ENCODE data around the gene SELENOS.
"Not testable (repeated sequence)": the region's sequence is repeated elsewhere in the genome, so short reads cannot be mapped to it uniquely, and the experiment has no call there.

Gene SELENOS

GRCh38 chr15:101309436-101310160 lies 32.3 kb upstream of the SELENOS start:
- no peak for DNase-seq
- ATAC-seq = no peak

- ATAC-seq = no peak
- DNase-seq = no peak
These were observed 31.5 kb upstream of the SELENOS start for GRCh38 chr15:101308604-101309435.

- DNase-seq (no peak), ATAC-seq (no peak)
These were observed 30.8 kb upstream of the SELENOS start for GRCh38 chr15:101307897-101308603.

GRCh38 chr15:101307048-101307896 lies 30.0 kb upstream of the SELENOS start:
- ATAC-seq (no peak), DNase-seq (no peak)

- DNase-seq (no peak), ATAC-seq (no peak)
These were observed 29.2 kb upstream of the SELENOS start for GRCh38 chr15:101306341-101307047.

GRCh38 chr15:101305820-101306255 lies 28.6 kb upstream of the SELENOS start:
- DNase-seq = no peak
- no peak for ATAC-seq

GRCh38 chr15:101303408-101303807 lies 26.1 kb upstream of the SELENOS start:
- DNase-seq = no peak
- no peak for ATAC-seq

GRCh38 chr15:101296418-101297405 lies 19.4 kb upstream of the SELENOS start:
- DNase-seq (no peak), ATAC-seq (no peak)

- ATAC-seq (peak; percentile 56), DNase-seq (no peak)
These were observed 18.4 kb upstream of the SELENOS start for GRCh38 chr15:101295607-101296161.

GRCh38 chr15:101294731-101295606 lies 17.7 kb upstream of the SELENOS start, which contains the start of gene SNRPA1:
Gene SNRPA1, minus strand, starts transcription at chr15:101295248. Its CDS starts 70 bp downstream, at chr15:101295178.
- DNase-seq (peak; percentile 99), ATAC-seq (peak; percentile 85)

GRCh38 chr15:101293122-101293521 lies 15.8 kb upstream of the SELENOS start:
- DNase-seq (no peak), ATAC-seq (no peak)

- DNase-seq (no peak), ATAC-seq (no peak)
These were observed 11.7 kb upstream of the SELENOS start for GRCh38 chr15:101288905-101289513.

GRCh38 chr15:101287342-101287741 lies 10.1 kb upstream of the SELENOS start:
- not testable (repeated sequence) for DNase-seq, ATAC-seq

GRCh38 chr15:101286471-101287114 lies 9.3 kb upstream of the SELENOS start:
- no peak for DNase-seq
- ATAC-seq = no peak

- ATAC-seq (no peak), DNase-seq (no peak)
These were observed 6.6 kb upstream of the SELENOS start for GRCh38 chr15:101283931-101284330.

GRCh38 chr15:101280007-101280406 lies 2.7 kb upstream of the SELENOS start:
- no peak for ATAC-seq
- no peak for DNase-seq

- DNase-seq = no peak
- ATAC-seq = no peak
These were observed 769 bp upstream of the SELENOS start for GRCh38 chr15:101277943-101278564.
